GM23248 (cell line): ENCODE results near the gene SLC66A1. TPM values are rescaled to one million over a fixed set of nuclear protein-coding genes. Genes with fewer than 3 reads are reported as not detected.
A peak's percentile ranks its signal among the peaks of the same experiment; 100 is the strongest.
"Not testable (repeated sequence)": the region's sequence is repeated elsewhere in the genome, so short reads cannot be mapped to it uniquely, and the experiment has no call there.

Source experiments
- DNase-seq: peaks from one replicate; pipeline ENCODE4 v3.0.0-alpha.2; 2015
- H2AFZ ChIP-seq: fragments of 200-600 bp; sonication (generic); 2 replicates; pipeline ENCODE4 v1.6.1; 2016; ENCODE audit warnings: antibody characterized with exemption
- H3F3A ChIP-seq: fragments of 200-600 bp; sonication (generic); 2 replicates; pipeline ENCODE4 v1.6.1; 2016; ENCODE audit warnings: mild to moderate bottlenecking, antibody characterized with exemption, mixed run types; ENCODE audit not compliant: insufficient read depth
- H3K27ac ChIP-seq: fragments of 200-600 bp; sonication (generic); 2 replicates; pipeline ENCODE4 v1.5.1; 2016; ENCODE audit warnings: mild to moderate bottlenecking
- H3K27me3 ChIP-seq: fragments of 200-600 bp; sonication (generic); replicated peaks from 2 replicates; pipeline ENCODE4 v1.6.1; 2016; ENCODE audit warnings: mild to moderate bottlenecking; ENCODE audit not compliant: insufficient read depth
- H3K36me3 ChIP-seq: fragments of 200-600 bp; sonication (generic); 2 replicates; pipeline ENCODE4 v1.6.1; 2016; ENCODE audit warnings: low read depth, mild to moderate bottlenecking
- H3K4me1 ChIP-seq: fragments of 200-600 bp; sonication (generic); 2 replicates; pipeline ENCODE4 v1.6.1; 2016; ENCODE audit warnings: mild to moderate bottlenecking; ENCODE audit not compliant: insufficient read depth
- H3K4me2 ChIP-seq: fragments of 200-600 bp; sonication (generic); one replicate; pipeline ENCODE4 v1.6.1; 2016; ENCODE audit warnings: mild to moderate bottlenecking; ENCODE audit not compliant: unreplicated experiment
- H3K4me3 ChIP-seq: fragments of 200-600 bp; sonication (generic); 2 replicates; pipeline ENCODE4 v1.5.1; 2016; ENCODE audit warnings: mild to moderate bottlenecking
- H3K79me2 ChIP-seq: fragments of 200-600 bp; sonication (generic); 2 replicates; pipeline ENCODE4 v1.6.1; 2016; ENCODE audit warnings: mild to moderate bottlenecking; ENCODE audit not compliant: insufficient read depth
- H3K9ac ChIP-seq: fragments of 200-600 bp; sonication (generic); 2 replicates; pipeline ENCODE4 v1.6.1; 2016; ENCODE audit warnings: mild to moderate bottlenecking
- H3K9me2 ChIP-seq: fragments of 200-600 bp; sonication (generic); 2 replicates; pipeline ENCODE4 v1.6.1; 2016; ENCODE audit warnings: mixed run types, mild to moderate bottlenecking, moderate library complexity; ENCODE audit not compliant: insufficient read depth
- H3K9me3 ChIP-seq: fragments of 200-600 bp; sonication (generic); one replicate; pipeline ENCODE4 v1.6.1; 2017; ENCODE audit warnings: low read depth
- H4K20me1 ChIP-seq: fragments of 200-600 bp; sonication (generic); 2 replicates; pipeline ENCODE4 v1.6.0; 2016; ENCODE audit not compliant: insufficient read depth
- EZH2 ChIP-seq: fragments of 200-600 bp; sonication (generic); IDR thresholded peaks from 2 replicates; pipeline ENCODE4 v1.6.1; 2018; ENCODE audit warnings: antibody characterized with exemption, mild to moderate bottlenecking; ENCODE audit not compliant: insufficient read depth, poor library complexity, severe bottlenecking
- EZH2phosphoT487 ChIP-seq: fragments of 200-600 bp; sonication (generic); IDR thresholded peaks from 2 replicates; pipeline ENCODE4 v1.6.1; 2018; ENCODE audit warnings: antibody characterized with exemption, moderate library complexity, mild to moderate bottlenecking, low read depth; ENCODE audit not compliant: insufficient read depth
- WGBS, 2 experiments: methylation state at CpG; one replicate each; pipeline ENCODE4 v1.1.6; 2015 to 2017; ENCODE audit warnings: low lambda C conversion rate in 2 of 2, low coverage in 1 of 2; ENCODE audit errors: missing lambda C conversion rate in 2 of 2; 5-methylcytosine and 5-hydroxymethylcytosine counted together
- in situ Hi-C: fragments of 300-500 bp; cut with MboI; formaldehyde crosslinking; loops from 2 replicates; pipeline ENCODE4 v1.15.0; 2020
- polyA plus RNA-seq: library from polyadenylated mRNA; unstranded; fragments of >200 nt; fragmentation: Nextera tagmentation; extraction: Ambion mirVana; gene quantifications from 2 replicates; pipeline ENCODE4 v1.2.1, GENCODE V29; 2016
- total RNA-seq: library from RNA; depleted of rRNA; stranded (reverse); fragments of >200 nt; shearing (Covaris generic); gene quantifications from 2 replicates; pipeline ENCODE4 v1.2.3, GENCODE V29; 2014

SLC66A1 gene
- total and polyA plus RNA-seq, 2 experiments from 2014 or later = 13.5 to 16.2 TPM

DNA sequence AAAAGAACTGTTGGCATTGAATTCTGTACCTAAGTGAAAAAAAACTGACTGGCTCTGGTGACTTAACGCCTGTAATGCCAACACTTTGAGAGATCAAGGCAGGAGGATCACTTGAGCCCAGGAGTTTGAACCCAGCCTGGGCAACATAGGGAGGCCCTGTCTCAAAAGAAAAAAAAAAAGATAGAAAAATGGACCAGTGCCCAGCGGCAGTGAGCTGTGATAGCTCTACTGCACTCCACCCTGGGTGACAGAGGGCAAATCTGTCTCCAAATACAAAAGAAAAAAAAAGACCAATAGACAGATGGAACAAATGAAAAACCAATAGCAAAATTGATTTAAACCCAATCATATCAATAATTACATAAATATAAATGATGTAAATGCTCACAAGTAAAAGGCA is 22.9 kb upstream of the SLC66A1 start:
- WGBS, 2 experiments = 16 to 18% methylated on average over 2 of the region's 2 CpGs
- peak; percentile 10 for DNase-seq
- H3F3A ChIP-seq = no peaks in the 10 kb centered on the region
- H3K36me3 ChIP-seq = no peaks in the 10 kb centered on the region
- H3K9me2 ChIP-seq = no peaks in the 10 kb centered on the region
- peak overlapping the region; percentile 91 for H3K4me2 ChIP-seq
- H2AFZ ChIP-seq = peak overlapping the region; percentile 82
- H3K79me2 ChIP-seq = no peaks in the 10 kb centered on the region
- H3K9ac ChIP-seq = peak overlapping the region; percentile 29; the same call in 1 of the 2 replicates
- peak overlapping the region; percentile 74 for H3K4me3 ChIP-seq
- in situ Hi-C loops = no loop called here
- no peaks in the 10 kb centered on the region for H4K20me1 ChIP-seq
- TF ChIP-seq EZH2 (no peak), EZH2phosphoT487 (no peak)
- no peak overlapping the region for H3K27ac ChIP-seq
- H3K4me1 ChIP-seq = no peaks in the 10 kb centered on the region
- no peaks in the 10 kb centered on the region for H3K27me3 ChIP-seq
- H3K9me3 ChIP-seq = no peaks in the 10 kb centered on the region

DNA sequence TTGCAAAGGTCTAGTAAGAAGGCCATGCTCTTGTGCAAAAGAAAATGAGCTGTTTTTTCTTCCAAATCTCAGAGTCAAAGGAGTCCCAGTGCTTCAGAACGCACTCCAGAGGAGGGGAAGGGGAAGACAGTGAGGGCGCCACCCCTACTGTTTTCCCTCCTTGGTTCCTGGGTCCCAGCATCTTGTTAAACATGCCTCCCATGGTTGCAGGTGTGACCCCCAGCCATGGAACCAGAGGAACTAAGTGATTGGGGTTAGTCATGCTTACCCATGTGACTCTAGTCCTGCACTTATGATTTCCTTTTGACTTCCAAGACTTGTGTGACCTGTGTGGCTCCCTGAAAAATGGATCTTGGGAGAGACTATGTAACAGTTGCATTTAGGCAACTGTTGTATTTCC is 17.5 kb upstream of the SLC66A1 start:
- Histone ChIP-seq H3K9me3 (no peaks in the 10 kb centered on the region), H3K9me2 (no peaks in the 10 kb centered on the region), H3F3A (no peaks in the 10 kb centered on the region), H4K20me1 (no peaks in the 10 kb centered on the region), H3K4me2 (no peak overlapping the region), H3K79me2 (no peaks in the 10 kb centered on the region), H2AFZ (no peak overlapping the region), H3K9ac (no peak overlapping the region), H3K36me3 (no peaks in the 10 kb centered on the region), H3K4me1 (no peaks in the 10 kb centered on the region), H3K27ac (no peak overlapping the region), H3K4me3 (no peak overlapping the region), H3K27me3 (no peaks in the 10 kb centered on the region)
- WGBS, 2 experiments = 85 to 96% methylated on average over 2 of the region's 2 CpGs
- in situ Hi-C loops = no loop called here
- TF ChIP-seq EZH2 (no peak), EZH2phosphoT487 (no peak)
- DNase-seq = no peak

DNA sequence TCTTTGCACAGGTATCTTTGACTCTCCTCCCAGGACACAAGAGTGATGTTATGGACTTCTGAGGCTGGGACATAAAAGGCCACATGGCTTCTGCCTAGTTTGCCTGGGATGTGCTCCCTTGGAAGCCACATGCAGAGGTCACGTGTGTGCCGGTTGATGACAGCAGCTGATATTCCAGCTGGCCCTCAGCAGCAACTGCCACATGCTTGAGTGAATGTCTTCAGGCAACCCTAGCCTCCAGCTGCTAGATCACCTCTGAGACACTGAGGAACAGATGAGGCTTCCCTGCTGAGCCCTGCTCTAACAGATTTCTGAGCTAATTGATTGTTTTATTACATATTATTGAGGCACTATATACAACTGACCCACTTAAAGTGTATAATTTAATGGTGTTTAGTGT is 11.9 kb upstream of the SLC66A1 start:
- no peak overlapping the region for H3K9ac ChIP-seq
- no peaks in the 10 kb centered on the region for H3K9me3 ChIP-seq
- 50 to 64% methylated on average over 2 of the region's 2 CpGs for WGBS, 2 experiments
- no peak for DNase-seq
- H3K27me3 ChIP-seq = no peaks in the 10 kb centered on the region
- no peak overlapping the region for H3K27ac ChIP-seq
- TF ChIP-seq EZH2 = no peak
- no peak for TF ChIP-seq EZH2phosphoT487
- H3K4me2 ChIP-seq = no peak overlapping the region
- no peak overlapping the region for H3K4me3 ChIP-seq
- H4K20me1 ChIP-seq = no peaks in the 10 kb centered on the region
- H3K79me2 ChIP-seq = no peaks in the 10 kb centered on the region
- no peaks in the 10 kb centered on the region for H3K9me2 ChIP-seq
- no peaks in the 10 kb centered on the region for H3F3A ChIP-seq
- no peaks in the 10 kb centered on the region for H3K4me1 ChIP-seq
- H3K36me3 ChIP-seq = peaks cover 19% of the 10 kb centered on the region; the same call in 1 of the 2 replicates
- no peak overlapping the region for H2AFZ ChIP-seq
- in situ Hi-C loops = no loop called here

DNA sequence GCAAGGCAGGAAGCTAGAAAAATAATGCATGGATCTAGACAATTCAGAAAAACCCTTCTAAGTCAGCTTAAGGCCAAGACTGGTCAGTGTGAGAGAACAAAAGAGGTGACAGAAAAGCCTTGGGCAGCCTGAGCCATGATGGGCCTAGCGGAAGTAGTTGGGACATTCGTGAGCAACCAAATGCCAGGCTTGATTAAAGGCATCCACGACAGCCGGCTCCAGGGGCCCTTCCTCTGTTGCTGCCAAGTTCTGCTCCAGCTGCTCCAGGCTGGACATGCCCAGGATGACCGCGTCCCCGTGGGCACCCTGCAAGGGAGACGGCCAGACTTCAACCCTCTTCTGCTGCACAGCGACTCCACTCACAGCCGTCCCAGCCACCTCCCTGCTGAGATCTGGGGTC is 8.0 kb upstream of the SLC66A1 start:
- DNase-seq, H3F3A ChIP-seq, H3K79me2 ChIP-seq, H2AFZ ChIP-seq, in situ Hi-C loops, H3K9ac ChIP-seq, H3K9me2 ChIP-seq, H3K4me3 ChIP-seq, H3K27ac ChIP-seq, H3K27me3 ChIP-seq, H3K9me3 ChIP-seq, H3K4me1 ChIP-seq, H3K4me2 ChIP-seq, H4K20me1 ChIP-seq: not testable (repeated sequence)
- H3K36me3 ChIP-seq = peaks cover 33% of the 10 kb centered on the region; the same call in 1 of the 2 replicates
- WGBS, 2 experiments = 95 to 96% methylated on average over 10 of the region's 10 CpGs

DNA sequence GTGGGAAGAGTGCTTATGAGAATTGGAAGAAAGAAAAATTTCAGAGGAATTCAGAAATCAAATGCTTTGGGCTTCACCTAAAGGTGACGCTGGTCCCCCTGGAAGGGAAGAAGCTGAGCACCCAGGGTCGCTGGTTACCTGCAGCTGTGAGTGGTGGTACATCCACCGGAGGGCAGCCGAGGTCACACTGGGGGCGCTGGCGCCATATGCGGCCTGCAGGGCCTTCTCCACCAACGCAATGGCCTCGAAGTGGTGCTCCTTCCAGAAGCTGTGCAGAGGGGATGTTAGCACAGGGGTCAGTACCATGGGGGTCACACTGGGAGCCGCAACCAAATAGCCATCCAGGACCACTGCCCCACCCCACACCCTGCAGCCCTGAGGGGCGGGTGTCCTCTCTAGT is 6.2 kb upstream of the SLC66A1 start:
- Histone ChIP-seq H3F3A (no peaks in the 10 kb centered on the region), H3K27ac (no peak overlapping the region), H3K4me3 (no peak overlapping the region), H3K9me2 (no peaks in the 10 kb centered on the region), H3K9ac (no peak overlapping the region), H3K36me3 (peaks cover 33% of the 10 kb centered on the region; the same call in 1 of the 2 replicates), H3K27me3 (no peaks in the 10 kb centered on the region), H2AFZ (no peak overlapping the region), H3K9me3 (no peaks in the 10 kb centered on the region), H3K79me2 (peaks cover 23% of the 10 kb centered on the region), H3K4me2 (no peak overlapping the region), H4K20me1 (no peaks in the 10 kb centered on the region; the same call in 1 of the 2 replicates), H3K4me1 (peaks cover 8% of the 10 kb centered on the region)
- 96% methylated on average over 10 to 11 of the region's 11 CpGs for WGBS, 2 experiments
- TF ChIP-seq EZH2 (no peak), EZH2phosphoT487 (no peak)
- in situ Hi-C loops = no loop called here
- DNase-seq = no peak
